Stimulated activated CD8-positive, alpha-beta memory T cell treated with anti-CD3 and anti-CD28 coated beads, Interleukin-4, amount 100 ng/mL, for 24 hours (primary cell): Measurements from ENCODE around the gene DTNB.
"Not testable (repeated sequence)": the region's sequence is repeated elsewhere in the genome, so short reads cannot be mapped to it uniquely, and the experiment has no call there.

Source experiments
- DNase-seq: peaks from one replicate; pipeline ENCODE4 v3.0.0-alpha.2; 2020; ENCODE audit warnings: low read depth

Gene DTNB

GRCh38 chr2:25541378-25541777 lies 132.0 kb downstream of the DTNB start:
- DNase-seq = no peak

- DNase-seq = no peak
These were observed 134.2 kb downstream of the DTNB start for GRCh38 chr2:25539136-25539535.

GRCh38 chr2:25537526-25537925 lies 135.9 kb downstream of the DTNB start:
- DNase-seq = no peak

DNA sequence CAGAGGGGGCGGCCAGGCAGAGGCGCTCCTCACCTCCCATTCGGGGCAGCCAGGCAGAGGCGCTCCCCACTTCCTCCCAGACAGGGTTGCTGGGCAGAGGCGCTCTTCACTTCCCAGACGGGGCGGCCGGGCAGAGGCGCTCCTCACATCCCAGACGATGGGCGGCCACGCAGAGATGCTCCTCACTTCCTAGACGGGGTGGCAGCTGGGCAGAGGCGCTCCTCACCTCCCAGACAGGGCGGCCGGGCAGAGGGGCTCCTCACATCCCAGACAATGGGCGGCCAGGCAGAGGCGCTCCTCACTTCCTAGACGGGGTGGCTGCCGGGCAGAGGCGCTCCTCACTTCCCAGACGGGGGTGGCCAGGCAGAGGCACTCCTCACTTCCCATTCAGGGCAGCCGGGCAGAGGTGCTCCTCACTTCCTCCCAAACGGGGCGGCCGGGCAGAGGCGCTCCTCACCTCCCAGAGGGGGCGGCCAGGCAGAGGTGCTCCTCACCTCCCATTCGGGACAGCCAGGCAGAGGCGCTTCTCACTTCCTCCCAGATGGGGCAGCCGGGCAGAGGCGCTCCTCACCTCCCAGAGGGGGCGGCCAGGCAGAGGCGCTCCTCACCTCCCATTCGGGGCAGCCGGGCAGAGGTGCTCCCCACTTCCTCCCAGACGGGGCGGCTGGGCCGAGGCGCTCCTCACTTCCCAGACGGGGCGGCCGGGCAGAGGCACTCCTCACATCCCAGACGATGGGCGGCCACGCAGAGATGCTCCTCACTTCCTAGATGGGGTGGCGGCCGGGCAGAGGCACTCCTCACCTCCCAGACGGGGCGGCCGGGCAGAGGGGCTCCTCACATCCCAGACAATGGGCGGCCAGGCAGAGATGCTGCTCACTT lies 137.7 kb downstream of the DTNB start:
- DNase-seq = not testable (repeated sequence)

- DNase-seq = not testable (repeated sequence)
These were observed 138.4 kb downstream of the DTNB start for GRCh38 chr2:25534937-25535336.

DNA sequence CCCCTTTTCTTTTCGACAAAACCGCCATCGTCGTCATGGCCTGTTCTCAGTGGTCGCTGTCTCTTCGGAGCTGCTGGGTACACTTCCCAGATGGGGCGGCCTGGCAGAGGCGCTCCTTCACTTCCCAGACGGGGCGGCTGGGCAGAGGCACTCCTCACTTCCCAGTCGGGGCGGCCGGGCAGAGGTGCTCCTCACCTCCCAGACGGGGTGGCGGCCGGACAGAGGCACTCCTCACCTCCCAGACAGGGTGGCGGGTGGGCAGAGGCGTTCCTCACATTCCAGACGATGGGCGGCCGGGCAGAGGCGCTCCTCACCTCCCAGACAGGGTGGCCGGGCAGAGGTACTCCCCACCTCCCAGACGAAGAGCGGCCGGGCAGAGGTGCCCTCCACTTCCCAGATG lies 138.9 kb downstream of the DTNB start:
- no peak for DNase-seq

GRCh38 chr2:25533771-25534170 lies 139.6 kb downstream of the DTNB start:
- not testable (repeated sequence) for DNase-seq

DNA sequence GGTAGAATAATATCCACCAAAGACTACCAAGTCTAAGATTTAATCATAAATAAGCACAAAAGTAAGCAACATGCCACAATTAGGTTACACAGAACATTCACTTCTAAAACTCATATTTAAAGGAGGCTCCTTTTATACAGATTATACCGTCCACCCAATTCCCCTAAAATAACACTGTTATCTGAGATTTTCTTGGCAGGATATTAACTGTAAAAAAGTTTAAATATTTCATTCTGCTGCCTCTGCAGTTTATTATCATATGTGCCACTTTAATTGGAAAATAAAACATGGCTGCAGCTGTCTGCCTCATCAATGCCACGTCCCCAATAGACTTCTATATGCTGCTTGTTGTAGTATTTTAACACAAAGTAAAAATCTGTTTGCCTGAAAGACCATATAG lies 140.9 kb downstream of the DTNB start:
- no peak for DNase-seq

DNA sequence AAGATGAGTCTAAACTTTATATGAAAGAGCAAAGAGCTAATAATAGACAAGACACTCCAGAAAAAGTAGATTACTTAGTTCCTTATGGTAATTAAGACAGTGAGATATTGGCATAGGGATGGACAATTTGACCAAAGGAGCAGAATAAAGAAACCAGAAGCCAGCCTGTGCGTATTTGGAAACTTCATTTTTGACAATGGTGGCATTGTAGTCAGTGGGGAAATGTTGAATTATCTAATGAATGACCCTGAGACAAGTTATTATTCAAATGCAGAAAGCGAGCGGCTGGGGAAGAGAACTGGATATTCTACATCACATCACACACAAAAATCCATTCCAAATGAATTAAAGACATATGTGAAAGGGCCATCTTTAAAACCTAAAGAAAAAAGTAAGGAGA lies 144.3 kb downstream of the DTNB start:
- DNase-seq = no peak

DNA sequence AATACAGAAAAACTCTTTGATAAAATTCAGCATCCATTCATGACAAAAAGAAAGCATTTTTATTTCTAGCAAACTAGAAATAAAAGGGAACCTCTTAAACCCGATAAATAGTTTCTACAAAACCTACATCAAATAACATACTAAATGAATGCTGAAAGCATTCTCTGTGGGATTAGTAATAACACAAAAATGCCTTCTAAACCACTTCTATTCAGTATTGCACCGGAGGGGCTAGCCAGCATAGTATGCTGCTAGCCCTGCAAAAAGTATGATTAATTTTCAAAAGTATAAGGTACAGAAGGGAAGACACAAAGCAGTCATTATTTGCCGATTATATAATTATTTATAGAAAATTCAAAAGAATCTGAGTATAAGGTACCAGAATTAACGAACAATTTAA lies 145.2 kb downstream of the DTNB start:
- no peak for DNase-seq

DNA sequence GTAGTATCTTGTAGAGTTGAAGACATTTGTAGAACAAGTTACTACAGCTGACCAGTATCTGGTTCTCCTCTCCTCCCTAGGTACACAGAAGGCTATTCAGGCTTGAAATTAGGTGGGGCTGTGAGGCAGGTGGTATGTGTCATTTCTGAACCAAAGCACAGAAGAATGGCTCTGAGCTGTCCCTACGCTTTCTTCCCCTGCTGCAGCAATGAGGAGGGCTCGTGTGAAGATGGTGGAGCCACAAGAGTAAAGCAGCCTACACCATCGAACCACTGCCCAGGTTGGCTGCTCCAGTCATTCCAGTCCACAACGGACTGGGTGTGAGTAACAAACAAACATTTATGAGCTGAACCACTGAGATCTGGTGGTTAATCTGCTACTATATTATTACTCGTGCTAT lies 148.9 kb downstream of the DTNB start:
- DNase-seq = no peak

DNA sequence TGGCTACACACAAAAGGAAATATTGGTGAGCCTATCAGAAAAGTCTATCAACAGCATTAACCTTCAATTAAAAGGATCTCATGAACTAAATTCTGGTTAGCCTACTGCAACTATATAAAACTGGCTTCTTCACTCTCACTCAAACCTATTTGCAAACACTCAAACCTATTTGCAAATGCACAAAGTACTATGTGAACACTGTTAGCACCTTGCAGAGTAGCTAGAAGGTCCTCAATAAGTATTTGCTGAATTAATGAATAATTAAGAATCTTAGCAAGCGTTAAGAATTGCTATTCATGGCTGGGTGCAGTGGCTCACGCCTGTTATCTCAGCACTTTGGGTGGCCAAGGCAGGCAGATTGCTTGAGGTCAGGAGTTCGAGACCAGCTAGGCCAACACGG lies 150.3 kb downstream of the DTNB start:
- DNase-seq = no peak

GRCh38 chr2:25521665-25522387 lies 151.6 kb downstream of the DTNB start:
- DNase-seq = no peak

GRCh38 chr2:25521126-25521525 lies 152.3 kb downstream of the DTNB start:
- DNase-seq = no peak

- DNase-seq = no peak
These were observed 155.7 kb downstream of the DTNB start for GRCh38 chr2:25517701-25518100.

DNA sequence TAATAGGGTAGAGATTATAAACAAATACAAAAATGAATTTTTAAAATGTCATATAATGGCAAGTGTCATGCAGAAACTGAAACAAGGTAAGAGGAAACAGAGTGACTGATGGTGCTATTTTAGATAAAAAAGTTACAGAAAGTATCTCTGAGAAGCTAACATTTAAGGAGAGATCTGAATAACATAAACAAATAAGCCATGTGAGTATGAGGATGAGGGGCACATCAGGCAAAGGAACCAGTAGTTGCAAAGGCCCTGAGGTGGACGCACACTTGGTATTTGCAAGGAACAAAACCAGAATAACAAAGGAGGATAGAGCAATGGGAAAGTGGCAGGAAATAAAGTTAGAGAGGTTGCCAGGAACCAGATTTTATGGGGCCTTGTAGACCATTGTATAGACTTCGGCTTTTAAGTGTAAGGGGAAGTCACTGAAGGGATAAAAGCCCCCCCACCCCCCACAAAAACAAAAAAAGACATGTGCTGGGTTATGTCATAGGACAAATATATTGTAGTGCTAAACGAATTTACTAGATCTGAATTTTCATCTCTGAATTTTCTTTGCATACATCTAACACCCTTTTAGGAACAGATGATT lies 159.2 kb downstream of the DTNB start:
- no peak for DNase-seq

- no peak for DNase-seq
These were observed 160.7 kb downstream of the DTNB start for GRCh38 chr2:25512707-25513106.

GRCh38 chr2:25506226-25506625 lies 167.2 kb downstream of the DTNB start:
- DNase-seq = no peak

DNA sequence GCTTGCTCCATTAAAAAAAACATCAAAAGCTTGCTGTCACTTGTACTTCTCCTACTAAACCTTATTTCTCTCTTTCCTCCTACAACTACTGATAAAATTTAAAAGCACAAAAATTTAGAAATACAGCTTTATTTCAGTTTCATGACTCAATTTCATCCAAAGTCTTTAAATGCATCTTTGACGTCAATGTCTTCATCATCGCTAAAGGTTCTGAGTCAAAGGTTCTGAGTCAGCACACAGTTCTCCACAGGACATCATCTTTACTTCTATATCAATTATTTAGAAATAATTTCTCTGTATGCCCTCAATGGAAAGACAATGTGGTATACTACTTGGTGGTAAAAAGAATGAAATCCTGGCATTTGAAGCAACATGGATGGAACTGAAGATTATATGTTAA lies 167.8 kb downstream of the DTNB start:
- DNase-seq = no peak

DNA sequence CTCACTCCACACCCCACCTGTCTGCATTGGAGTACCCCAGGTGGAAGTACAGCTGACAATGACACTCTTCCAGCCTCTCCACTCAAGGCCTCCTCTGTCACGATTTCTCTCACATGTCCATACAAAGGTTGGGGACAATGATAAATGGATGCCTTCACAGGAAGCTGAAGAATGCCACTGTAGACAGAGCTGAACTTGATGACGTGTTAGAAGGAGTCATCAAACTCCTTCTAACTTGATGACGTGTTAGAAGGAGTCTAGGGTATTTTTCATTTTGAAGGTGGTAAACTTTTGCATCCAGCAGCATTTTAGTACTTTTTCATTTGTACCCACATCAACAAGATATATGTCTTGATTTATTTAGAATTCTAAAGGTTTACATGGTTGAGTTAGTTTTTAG lies 168.2 kb downstream of the DTNB start:
- no peak for DNase-seq

- no peak for DNase-seq
These were observed 169.1 kb downstream of the DTNB start for GRCh38 chr2:25504266-25504665.

DNA sequence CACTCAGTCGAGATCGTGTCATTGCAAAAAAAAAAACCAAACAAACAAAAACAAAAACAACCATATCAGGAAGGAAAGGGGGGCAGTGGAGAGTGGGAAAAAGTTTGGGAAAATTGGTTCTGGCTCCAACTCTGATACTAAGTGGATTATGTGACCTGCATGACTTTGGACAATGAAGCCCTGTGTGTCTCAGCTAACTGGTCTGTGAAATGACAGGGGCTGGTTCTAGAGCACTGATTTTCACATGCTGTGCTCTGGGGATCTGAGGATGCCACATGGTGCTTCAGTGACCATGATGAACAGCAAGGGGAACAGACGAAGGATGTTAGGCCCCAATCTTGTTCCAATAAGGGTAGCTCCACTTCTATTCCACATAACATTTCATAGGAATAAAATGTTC lies 174.2 kb downstream of the DTNB start:
- DNase-seq = no peak

DNA sequence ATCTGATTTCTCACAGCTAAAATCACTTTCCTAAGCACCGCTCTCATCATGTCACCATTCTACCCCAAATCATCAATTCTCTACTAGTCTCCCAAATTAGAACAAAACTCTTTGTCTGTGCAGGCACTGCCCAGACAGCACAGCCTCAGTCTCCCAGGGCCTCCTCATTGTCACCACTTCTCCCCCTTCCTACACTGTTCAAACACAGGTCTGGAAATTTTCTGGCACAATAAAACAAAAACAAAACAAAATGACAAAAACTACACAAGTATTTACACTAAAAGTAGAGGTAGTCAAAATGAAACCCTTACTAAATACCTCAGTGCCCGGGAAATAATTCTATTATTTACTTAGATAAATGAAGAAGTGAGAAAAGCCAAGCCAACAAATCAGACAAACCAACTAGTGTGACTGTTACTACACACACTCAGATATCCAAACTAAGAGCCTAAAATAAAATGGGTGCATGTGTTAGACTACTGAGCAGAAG lies 175.4 kb downstream of the DTNB start:
- DNase-seq = no peak
